Ovary (tissue), 10 donors: Measurements from ENCODE around the gene MASP2. TPM values are rescaled to one million over a fixed set of nuclear protein-coding genes. Genes with fewer than 3 reads are reported as not detected.
"Not testable (repeated sequence)": the region's sequence is repeated elsewhere in the genome, so short reads cannot be mapped to it uniquely, and the experiment has no call there.

Source experiments
- DNase-seq, 5 donors: peaks; one replicate each; pipeline ENCODE4 v3.0.0-alpha.2; 2019 to 2020
- H3K27ac ChIP-seq, 2 donors: fragments of 200-600 bp; one replicate each; pipeline versions ENCODE4 v1.5.1 to v1.8.0; 2019 to 2022
- H3K27me3 ChIP-seq: fragments of 200-600 bp; one replicate; pipeline ENCODE4 v1.8.0; 2022
- H3K36me3 ChIP-seq: fragments of 200-600 bp; sonication (generic); one replicate; pipeline ENCODE4 v1.5.1; 2019
- H3K4me1 ChIP-seq: one replicate; pipeline ENCODE4 v1.8.1; 2013; ENCODE audit warnings: mild to moderate bottlenecking, moderate library complexity; ENCODE audit not compliant: insufficient read depth
- H3K4me3 ChIP-seq: fragments of 200-600 bp; sonication (generic); one replicate; pipeline ENCODE4 v1.5.1; 2017
- H3K9me3 ChIP-seq, 2 donors: fragments of 200-600 bp in 1 of 2; sonication (generic) in 1 of 2; one replicate each; pipeline versions ENCODE4 v1.5.1 to v1.8.1; 2013 to 2019; ENCODE audit warnings: mild to moderate bottlenecking in 1 of 2, moderate library complexity in 1 of 2
- CTCF ChIP-seq, 3 donors: fragments of 450-650 bp in 2 of 3; fragments of 200-600 bp in 1 of 3; IDR thresholded peaks; one replicate each; pipeline versions ENCODE4 v1.5.1 to v1.8.0; 2016 to 2022; ENCODE audit warnings: antibody characterized with exemption in 3 of 3, mild to moderate bottlenecking in 1 of 3
- EP300 ChIP-seq: sonication (generic); formaldehyde crosslinking; IDR thresholded peaks from one replicate; pipeline ENCODE4 v1.6.1; 2017; ENCODE audit warnings: antibody characterized with exemption
- POLR2A ChIP-seq: fragments of 450-650 bp; IDR thresholded peaks from one replicate; pipeline ENCODE4 v1.6.1; 2017; ENCODE audit warnings: antibody characterized with exemption, mild to moderate bottlenecking, moderate library complexity
- WGBS, 3 donors: extraction: QIAGEN DNeasy Blood & Tissue Kit in 1 of 3; methylation state at CpG; one replicate each; pipeline versions ENCODE4 v1.1.5 to v1.1.7; 2013 to 2017; 5-methylcytosine and 5-hydroxymethylcytosine counted together
- intact Hi-C, 4 donors: fragments of 100-400 bp; cut with DNase I; formaldehyde crosslinking; loops; one replicate each; pipeline versions ENCODE4 v1.11.0 to v1.15.1; 2022 to 2023
- long read RNA-seq, 3 donors: library from polyadenylated mRNA in 2 of 3; unstranded in 2 of 3; transcript quantifications; one replicate each; pipeline ENCODE4 v2.0.0 and lab custom pipeline, GENCODE V29; 2021 to 2026
- polyA plus RNA-seq, 2 donors: library from polyadenylated mRNA; stranded (reverse); fragments of 200-250 nt in 1 of 2; fragments of 350-450 nt in 1 of 2; fragmentation: Illumina TruSeq in 1 of 2; extraction: RNeasy Lipid Tissue Mini Kit (QIAGEN cat#74804) in 1 of 2; gene quantifications; one replicate each; pipeline ENCODE4 v1.2.3, GENCODE V29; 2013 to 2014
- total RNA-seq, 7 donors: library from RNA; depleted of rRNA in 2 of 7; stranded (reverse); fragments of >200 nt in 2 of 7; fragmentation: NEBNext Ultra II Directional in 3 of 7; extraction: Animal tissue kit (Norgen Biotek cat#: 25700) in 3 of 7; gene quantifications; one replicate each; pipeline versions ENCODE4 v1.1.0 to v1.2.4, GENCODE V29; 2016 to 2023
- donor health status: DM: no; HTN: no; CAD: no; lungs with moderate emphysema.
- donor health status: DM: no; HTN: no; CAD: no.
- donor health status: Bipolar disorder and iron deficiency.
- donor health status: DM: yes; HTN: yes; CAD: no.
- donor health status: DM: no; HTN: no; CAD: no.
- donor health status: DM: yes; HTN: yes; CAD: no.

MASP2 gene
- under 1 TPM in 1 of 7 donors, not detected in 6; 0.10 TPM for total RNA-seq
- under 1 TPM in 1 of 2 donors, not detected in 1; 0.08 TPM for polyA plus RNA-seq
- long read RNA-seq, donor 1, partial matches to known transcripts = 0 of 1 reads
- long read RNA-seq, donor 1, other reads (novel, unspliced or antisense) = 1 of 1 reads
- long read RNA-seq, donor 2 = 0 reads
- long read RNA-seq, donor 3 = 0 reads

GRCh38 chr1:11046625-11047365, at the start of gene MASP2:
Gene MASP2, minus strand, starts transcription at chr1:11047239. Its CDS starts 32 bp downstream, at chr1:11047207.
- Histone ChIP-seq H3K4me1 (no peaks in the 10 kb centered on the region), H3K9me3 (no peaks in the 10 kb centered on the region), H3K36me3 (no peaks in the 10 kb centered on the region), H3K4me3 (no peak within 1 kb of the TSS), H3K27me3 (no peaks in the 10 kb centered on the region), H3K27ac (no peak within 1 kb of the TSS)
- TF ChIP-seq EP300 (no peak), CTCF (IDR thresholded peaks at IDR 0.05) (no peak), POLR2A (no peak)
- 87 to 91% (median 90%) methylated on average over 23 to 28 of the region's 28 CpGs for whole genome bisulfite sequencing, 3 donors
- no peak for DNase-seq
- intact Hi-C loops = no loop called here

GRCh38 chr1:11083784-11084183, 36.7 kb upstream of the MASP2 start:
- not testable (repeated sequence) for H3K27me3 ChIP-seq, H3K27ac ChIP-seq, H3K4me1 ChIP-seq, DNase-seq, H3K9me3 ChIP-seq, H3K36me3 ChIP-seq, H3K4me3 ChIP-seq
- 89 to 100% (median 98%) methylated on average over 2 to 3 of the region's 3 CpGs for WGBS, 3 donors
- intact Hi-C loops = loop anchor here in 1 of 4 donors (10.0 kb wide), 1 partner anchor 471 kb away; no protein-coding TSS in a partner anchor

GRCh38 chr1:11080931-11081330, 33.9 kb upstream of the MASP2 start:
- no peak for DNase-seq
- Histone ChIP-seq H3K36me3 (no peaks in the 10 kb centered on the region), H3K9me3 (no peaks in the 10 kb centered on the region), H3K4me1 (no peaks in the 10 kb centered on the region), H3K27me3 (no peaks in the 10 kb centered on the region), H3K27ac (no peak overlapping the region), H3K4me3 (no peak overlapping the region)
- WGBS, 3 donors = 82 to 89% (median 87%) methylated on average over 12 of the region's 12 CpGs
- TF ChIP-seq EP300 (no peak), POLR2A (no peak), CTCF (IDR thresholded peaks at IDR 0.05) (no peak)
- intact Hi-C loops = loop anchor here in 1 of 4 donors (10.0 kb wide), 1 partner anchor 474 kb away; no protein-coding TSS in a partner anchor

GRCh38 chr1:11078631-11079030, 31.6 kb upstream of the MASP2 start:
- no peak overlapping the region for H3K4me3 ChIP-seq
- WGBS, 3 donors = 79 to 96% (median 91%) methylated on average over 2 of the region's 2 CpGs
- no peaks in the 10 kb centered on the region for H3K36me3 ChIP-seq
- no peak overlapping the region for H3K27ac ChIP-seq
- no peak for TF ChIP-seq CTCF (IDR thresholded peaks at IDR 0.05)
- TF ChIP-seq EP300 = no peak
- TF ChIP-seq POLR2A = no peak
- no peak for DNase-seq
- H3K9me3 ChIP-seq = no peaks in the 10 kb centered on the region
- intact Hi-C loops = no loop called here
- no peaks in the 10 kb centered on the region for H3K27me3 ChIP-seq
- no peaks in the 10 kb centered on the region for H3K4me1 ChIP-seq

GRCh38 chr1:11073398-11073797, 26.4 kb upstream of the MASP2 start:
- intact Hi-C loops, H3K4me1 ChIP-seq, H3K36me3 ChIP-seq, H3K4me3 ChIP-seq, H3K27ac ChIP-seq, H3K9me3 ChIP-seq, H3K27me3 ChIP-seq: not testable (repeated sequence)
- 90 to 93% (median 92%) methylated on average over 7 of the region's 7 CpGs for WGBS, 3 donors
- DNase-seq = peak in 1 of 5 donors; percentile 3
